OCI-LY1 (cell line): ENCODE results near the gene WDR31.

Experiments used
- H2AFZ ChIP-seq: fragments of 200-600 bp; sonication (generic), shearing (Covaris generic); 2 replicates; pipeline ENCODE4 v1.6.0; 2014; ENCODE audit warnings: antibody characterized with exemption, mild to moderate bottlenecking, low read length
- H3F3A ChIP-seq: fragments of 200-600 bp; sonication (generic), shearing (Covaris generic); 2 replicates; pipeline ENCODE4 v1.6.0; 2014; ENCODE audit warnings: mild to moderate bottlenecking, antibody characterized with exemption, low read length, moderate library complexity; ENCODE audit not compliant: insufficient read depth
- H3K27ac ChIP-seq: fragments of 200-600 bp; sonication (generic); 2 replicates; pipeline ENCODE4 v1.5.1; 2014; ENCODE audit warnings: low read length, mixed run types, mild to moderate bottlenecking, low read depth; ENCODE audit not compliant: poor library complexity, severe bottlenecking
- H3K27me3 ChIP-seq: fragments of 200-600 bp; sonication (generic); 2 replicates; pipeline ENCODE4 v1.6.0; 2014; ENCODE audit warnings: antibody characterized with exemption, mild to moderate bottlenecking, low read length, moderate library complexity; ENCODE audit not compliant: insufficient read depth
- H3K36me3 ChIP-seq: fragments of 200-600 bp; sonication (generic); 2 replicates; pipeline ENCODE4 v1.6.1; 2014; ENCODE audit warnings: mild to moderate bottlenecking, antibody characterized with exemption, low read length, moderate library complexity, mixed read lengths; ENCODE audit not compliant: insufficient read depth
- H3K4me1 ChIP-seq: fragments of 200-600 bp; sonication (generic); 2 replicates; pipeline ENCODE4 v1.5.1; 2014; ENCODE audit warnings: mild to moderate bottlenecking, low read length, moderate library complexity; ENCODE audit not compliant: insufficient read depth, severe bottlenecking
- H3K4me2 ChIP-seq: fragments of 200-600 bp; sonication (generic), shearing (Covaris generic); 2 replicates; pipeline ENCODE4 v1.6.1; 2014; ENCODE audit warnings: low read length
- H3K4me3 ChIP-seq: fragments of 200-600 bp; sonication (generic); 2 replicates; pipeline ENCODE4 v1.5.1; 2014; ENCODE audit warnings: low read length, low read depth, mild to moderate bottlenecking, mixed read lengths; ENCODE audit not compliant: poor library complexity, severe bottlenecking
- H3K79me2 ChIP-seq: fragments of 200-600 bp; shearing (Covaris generic); 2 replicates; pipeline ENCODE4 v1.6.1; 2016; ENCODE audit warnings: mixed run types, low read length, mixed read lengths; ENCODE audit not compliant: insufficient read depth
- H3K9ac ChIP-seq: fragments of 200-600 bp; sonication (generic), shearing (Covaris generic); 2 replicates; pipeline ENCODE4 v1.6.1; 2014; ENCODE audit warnings: mild to moderate bottlenecking, low read length, mixed read lengths
- H3K9me2 ChIP-seq: fragments of 200-600 bp; sonication (generic), shearing (Covaris generic); 2 replicates; pipeline ENCODE4 v1.6.1; 2014; ENCODE audit warnings: low read depth, mild to moderate bottlenecking, low read length, mixed read lengths
- H3K9me3 ChIP-seq: fragments of 200-600 bp; shearing (Covaris generic); 2 replicates; pipeline ENCODE4 v1.6.1; 2014; ENCODE audit warnings: low read length, mixed read lengths
- H4K20me1 ChIP-seq: fragments of 200-600 bp; sonication (generic), shearing (Covaris generic); 2 replicates; pipeline ENCODE4 v1.6.0; 2016; ENCODE audit warnings: mild to moderate bottlenecking, low read length; ENCODE audit not compliant: insufficient read depth
- CTCF ChIP-seq: fragments of 200-600 bp; sonication (generic), shearing (Covaris generic); IDR thresholded peaks from 2 replicates; pipeline ENCODE4 v1.5.1; 2017; ENCODE audit warnings: mild to moderate bottlenecking, antibody characterized with exemption, low read length, moderate library complexity, mixed read lengths
- EZH2 ChIP-seq: fragments of 200-600 bp; sonication (generic), shearing (Covaris generic); IDR thresholded peaks from 2 replicates; pipeline ENCODE4 v1.8.0; 2017; ENCODE audit warnings: borderline replicate concordance, mixed run types, mild to moderate bottlenecking, antibody characterized with exemption, low read length, moderate library complexity, mixed read lengths

WDR31 gene

DNA sequence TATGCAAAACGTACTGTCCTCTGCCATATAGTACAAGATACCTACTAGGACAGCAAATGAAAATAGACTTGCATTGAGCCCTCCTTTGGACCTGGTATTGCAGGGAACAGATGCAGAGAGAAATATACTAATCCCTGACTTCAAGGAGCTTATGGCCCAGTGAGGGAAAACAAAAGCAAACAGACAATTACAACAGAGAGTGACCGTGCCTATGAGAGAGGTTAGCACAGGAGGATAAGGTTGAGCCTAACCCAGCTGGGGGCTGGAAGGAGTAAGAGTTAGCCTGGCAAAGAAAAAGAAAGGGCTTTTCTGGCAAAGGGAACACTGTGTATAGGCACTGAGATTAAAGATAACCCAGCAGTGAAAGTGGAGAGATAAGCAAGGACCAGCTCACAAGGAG lies 70.2 kb downstream of the WDR31 start:
- Histone ChIP-seq H3K9me2 (no peaks in the 10 kb centered on the region), H3K4me3 (no peak overlapping the region), H3K36me3 (peaks cover 58% of the 10 kb centered on the region), H3K9ac (no peak overlapping the region), H3K79me2 (no peaks in the 10 kb centered on the region), H4K20me1 (no peaks in the 10 kb centered on the region), H3K4me1 (peaks cover 6% of the 10 kb centered on the region), H3K27me3 (no peaks in the 10 kb centered on the region), H3K4me2 (no peak overlapping the region), H3K27ac (no peak overlapping the region), H3K9me3 (no peaks in the 10 kb centered on the region), H3F3A (no peaks in the 10 kb centered on the region), H2AFZ (no peak overlapping the region)
- TF ChIP-seq CTCF (no peak), EZH2 (no peak)

GRCh38 chr9:113269355-113269754 lies 70.7 kb downstream of the WDR31 start:
- Histone ChIP-seq H3K4me1 (peaks cover 5% of the 10 kb centered on the region), H3K4me3 (no peak overlapping the region), H3K79me2 (no peaks in the 10 kb centered on the region), H3K9me2 (no peaks in the 10 kb centered on the region), H3K9me3 (no peaks in the 10 kb centered on the region), H3F3A (no peaks in the 10 kb centered on the region), H4K20me1 (no peaks in the 10 kb centered on the region), H2AFZ (no peak overlapping the region), H3K36me3 (peaks cover 58% of the 10 kb centered on the region), H3K27me3 (no peaks in the 10 kb centered on the region), H3K4me2 (no peak overlapping the region), H3K9ac (no peak overlapping the region), H3K27ac (no peak overlapping the region)
- TF ChIP-seq CTCF: no peak
- TF ChIP-seq EZH2: no peak

- no peaks in the 10 kb centered on the region for H3K9me2 ChIP-seq
- H3K27ac ChIP-seq: no peak overlapping the region
- H3K9me3 ChIP-seq: no peaks in the 10 kb centered on the region
- no peaks in the 10 kb centered on the region for H3F3A ChIP-seq
- no peak overlapping the region for H3K4me2 ChIP-seq
- no peak overlapping the region for H3K4me3 ChIP-seq
- no peaks in the 10 kb centered on the region for H3K4me1 ChIP-seq
- H3K79me2 ChIP-seq: no peaks in the 10 kb centered on the region
- peaks cover 53% of the 10 kb centered on the region for H3K36me3 ChIP-seq
- H2AFZ ChIP-seq: no peak overlapping the region
- H3K27me3 ChIP-seq: no peaks in the 10 kb centered on the region
- H4K20me1 ChIP-seq: no peaks in the 10 kb centered on the region
- no peak overlapping the region for H3K9ac ChIP-seq
- TF ChIP-seq EZH2: no peak
- no peak for TF ChIP-seq CTCF
Measured at GRCh38 chr9:113267911-113268566, 72.0 kb downstream of the WDR31 start.
